GM19328 (cell line): ENCODE measurements around the gene VGLL2.
"Not testable (repeated sequence)": the region's sequence is repeated elsewhere in the genome, so short reads cannot be mapped to it uniquely, and the experiment has no call there.

Experiments used
- ATAC-seq: cut with Tn5 transposase; IDR thresholded peaks from one replicate; pipeline ENCODE4 v1.9.1; 2021; ENCODE audit warnings: mild to moderate bottlenecking, moderate library complexity; ENCODE audit not compliant: unreplicated experiment

VGLL2 gene, protein sequence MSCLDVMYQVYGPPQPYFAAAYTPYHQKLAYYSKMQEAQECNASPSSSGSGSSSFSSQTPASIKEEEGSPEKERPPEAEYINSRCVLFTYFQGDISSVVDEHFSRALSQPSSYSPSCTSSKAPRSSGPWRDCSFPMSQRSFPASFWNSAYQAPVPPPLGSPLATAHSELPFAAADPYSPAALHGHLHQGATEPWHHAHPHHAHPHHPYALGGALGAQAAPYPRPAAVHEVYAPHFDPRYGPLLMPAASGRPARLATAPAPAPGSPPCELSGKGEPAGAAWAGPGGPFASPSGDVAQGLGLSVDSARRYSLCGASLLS

DNA sequence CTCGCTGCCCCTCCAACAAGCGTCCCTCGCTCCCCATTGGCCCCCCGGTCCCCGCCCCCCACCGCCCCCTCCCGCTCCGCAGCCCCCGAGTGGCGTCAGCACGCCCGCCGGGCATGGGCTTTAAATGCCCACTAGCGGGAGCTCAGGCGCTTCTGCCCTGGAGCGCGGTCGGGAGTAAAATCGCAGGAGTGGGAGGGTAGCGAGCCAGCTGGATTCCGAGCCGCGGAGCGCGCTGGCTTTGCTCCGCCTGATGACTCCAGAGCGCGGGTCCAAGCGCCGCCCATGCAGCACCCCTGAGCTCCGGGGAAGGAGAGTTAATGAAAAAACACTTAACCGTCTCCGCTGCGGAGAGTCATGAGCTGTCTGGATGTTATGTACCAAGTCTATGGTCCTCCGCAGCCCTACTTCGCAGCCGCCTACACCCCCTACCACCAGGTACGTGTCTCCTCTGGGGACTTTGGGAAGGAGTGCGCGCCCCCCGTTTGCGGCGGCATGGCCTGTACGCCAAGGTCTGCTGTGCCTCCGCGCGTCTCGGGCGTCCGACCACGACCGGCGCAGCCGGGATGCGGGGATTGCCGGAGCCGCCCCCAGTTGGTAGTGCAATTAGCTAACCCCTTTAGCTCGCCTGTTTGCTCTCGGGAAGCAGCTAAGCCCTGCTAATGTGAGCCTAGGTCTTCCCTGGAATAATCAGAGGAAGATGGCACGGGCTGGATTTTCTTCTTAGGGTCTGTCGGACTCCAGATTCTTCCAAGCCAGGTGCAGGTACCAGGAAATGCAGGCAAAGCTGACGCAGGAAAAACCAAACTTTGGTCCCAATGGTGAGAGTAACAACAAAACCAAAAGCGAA is at the start of gene VGLL2:
VGLL2 (plus strand) TSS at position 149 of the 847 bp plus-strand sequence; CDS start at position 355, 206 bp downstream.
- no peak for ATAC-seq

DNA sequence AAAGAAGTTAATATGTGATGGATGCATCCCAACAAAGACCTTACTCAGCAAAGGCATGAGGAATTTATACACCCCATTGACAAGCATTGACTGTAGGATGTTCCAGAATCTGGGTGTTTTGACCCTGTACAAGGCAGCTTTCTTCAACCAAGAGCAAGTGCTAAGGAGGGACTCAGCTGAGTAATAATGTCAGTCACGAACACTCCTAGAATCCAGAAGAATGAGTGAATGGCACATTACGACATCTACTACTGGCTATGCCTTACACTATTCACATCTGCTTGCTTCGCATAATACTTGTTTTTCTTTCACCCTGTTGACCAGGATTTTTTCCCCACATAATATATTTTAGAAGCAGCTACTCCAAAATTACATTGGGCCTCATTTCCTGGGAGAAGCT is 42.5 kb upstream of the VGLL2 start:
- ATAC-seq = no peak

DNA sequence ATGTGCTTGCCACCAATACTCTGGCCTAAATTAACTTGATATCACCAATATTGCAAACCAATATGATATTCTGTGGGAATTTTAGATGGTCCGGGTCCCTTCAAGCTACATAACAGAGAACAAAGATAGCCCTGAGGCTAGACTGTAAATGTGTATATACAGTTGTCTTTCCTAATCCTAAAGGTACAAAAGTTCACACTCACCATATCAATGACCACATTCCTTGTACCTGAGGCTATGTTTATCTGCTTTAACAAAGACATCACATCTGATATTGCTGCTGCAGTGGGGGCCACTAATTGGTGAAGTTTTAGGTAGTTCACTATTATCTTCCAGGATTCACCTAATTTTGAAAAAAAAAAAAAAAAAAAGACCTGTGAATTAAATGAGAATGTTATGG is 38.6 kb upstream of the VGLL2 start:
- ATAC-seq = no peak

DNA sequence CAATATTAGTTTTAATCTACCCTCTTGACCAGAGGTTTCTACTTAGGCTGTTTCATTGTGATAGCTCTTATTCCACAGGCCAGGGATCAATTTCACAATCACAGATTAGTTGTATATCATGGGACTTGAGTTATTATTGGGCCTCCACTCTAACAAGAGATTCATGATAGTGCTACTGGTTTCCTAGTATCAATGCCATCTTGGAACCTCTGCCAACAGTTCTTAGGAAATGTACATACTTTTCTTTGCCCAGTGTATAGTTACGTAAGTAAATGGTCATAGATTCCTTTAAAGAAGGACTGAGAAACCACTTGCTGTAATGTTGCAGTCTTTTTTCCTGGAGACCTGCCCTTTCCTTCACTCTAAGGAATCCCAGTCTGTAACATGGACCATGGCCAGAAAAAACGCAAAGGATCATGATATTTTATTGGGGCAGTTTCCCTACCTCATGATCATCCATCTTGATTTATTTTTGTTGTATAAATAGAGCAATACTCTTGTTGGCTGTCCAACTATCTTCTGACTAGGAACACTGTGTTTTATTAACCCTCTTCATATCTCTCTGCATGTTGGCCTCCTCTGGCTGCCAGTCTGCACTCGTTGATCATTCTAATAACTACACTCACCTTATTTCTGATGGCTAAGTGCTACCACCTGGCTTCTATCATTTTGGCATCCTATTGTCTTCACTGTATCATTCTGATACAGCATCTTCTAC is 38.0 kb upstream of the VGLL2 start:
- ATAC-seq = no peak

DNA sequence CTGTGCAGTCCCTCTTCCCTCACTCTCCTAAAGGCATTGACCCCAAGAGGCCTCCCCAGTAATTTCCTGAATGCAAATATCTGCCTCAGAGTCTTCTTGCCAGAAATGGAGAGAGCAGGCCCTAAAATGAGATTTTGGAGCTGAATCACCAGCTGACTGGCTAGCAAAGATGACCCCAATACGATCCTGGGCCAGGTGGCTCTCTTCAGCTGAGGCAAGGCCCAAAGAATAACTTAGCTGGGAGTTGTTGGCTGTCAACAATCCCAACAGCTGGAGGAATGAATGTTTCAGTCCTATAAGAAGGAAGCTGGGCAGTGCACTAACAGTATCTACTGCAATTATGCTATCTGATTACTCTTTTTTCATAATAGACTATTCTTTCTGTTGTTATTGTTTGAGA is 37.2 kb upstream of the VGLL2 start:
- no peak for ATAC-seq

DNA sequence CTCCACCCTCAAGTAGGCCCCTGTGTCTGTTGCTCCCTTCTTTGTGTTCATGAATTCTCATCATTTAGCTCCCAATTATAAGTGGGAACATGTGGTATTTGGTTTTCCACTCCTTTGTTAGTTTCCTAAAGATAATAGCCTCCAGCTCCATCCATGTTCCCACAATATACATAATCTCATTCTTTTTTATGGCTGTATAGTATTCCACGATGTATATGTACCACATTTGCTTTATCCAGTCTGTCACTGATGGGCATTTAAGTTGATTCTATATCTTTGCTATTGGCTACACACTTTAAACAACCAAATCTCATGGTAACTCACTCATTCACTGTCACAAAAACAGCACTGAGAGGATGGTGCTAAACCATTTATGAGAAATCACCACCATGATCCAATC is 35.5 kb upstream of the VGLL2 start:
- no peak for ATAC-seq

DNA sequence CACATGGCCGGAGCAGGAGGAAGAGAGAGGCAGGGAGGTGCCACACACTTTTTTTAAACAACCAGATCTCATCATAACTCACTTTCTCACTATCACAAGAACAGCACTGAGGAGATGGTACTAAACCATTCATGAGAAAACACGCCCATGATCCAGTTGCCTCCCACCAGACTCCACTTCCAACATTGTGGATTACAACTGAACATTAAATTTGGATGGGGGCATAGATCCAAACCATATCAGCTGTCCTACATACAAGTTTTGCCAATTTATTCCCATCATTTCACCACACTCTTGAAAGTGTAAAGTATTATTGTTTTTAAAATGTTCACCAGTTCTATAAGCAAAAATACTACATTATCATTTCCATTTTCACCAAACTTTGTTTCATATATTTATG is 33.9 kb upstream of the VGLL2 start:
- ATAC-seq = no peak

DNA sequence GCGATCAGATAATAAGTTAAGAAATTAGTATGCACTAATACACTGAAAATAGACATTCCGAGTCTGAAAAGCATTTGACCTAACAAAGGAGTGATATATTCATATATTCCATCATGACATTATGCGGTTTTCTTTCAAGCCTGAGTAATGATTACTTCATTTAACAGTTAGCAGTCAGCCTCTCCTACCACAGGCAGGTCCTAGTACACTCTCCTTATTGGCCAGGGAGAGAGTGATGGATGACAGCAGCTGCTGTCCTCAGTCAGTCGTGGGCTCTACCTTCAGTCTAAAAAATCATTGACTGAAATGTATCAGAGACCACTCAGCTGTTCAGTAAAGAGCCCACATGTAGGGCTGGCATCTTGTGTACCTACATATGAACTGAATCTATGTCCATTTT is 33.2 kb upstream of the VGLL2 start:
- no peak for ATAC-seq

DNA sequence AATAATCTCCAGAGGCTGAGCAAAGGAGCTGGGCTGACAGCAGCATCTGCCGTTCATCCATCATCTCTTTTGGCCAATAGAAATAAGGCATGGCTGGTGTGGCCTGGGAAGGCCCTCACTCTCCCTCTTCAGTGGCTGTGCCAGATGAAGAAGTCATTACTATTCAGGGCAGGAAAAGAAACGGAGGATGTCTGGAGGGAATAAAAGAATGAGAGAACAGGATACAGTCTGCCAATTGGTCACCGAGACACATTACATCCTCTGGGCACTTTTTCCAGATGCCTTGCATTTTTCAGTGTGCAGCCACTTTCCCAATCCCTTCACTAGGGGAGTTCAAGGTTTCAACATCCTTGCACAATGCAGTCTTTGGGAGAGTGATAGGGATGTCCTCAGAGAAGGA is 32.2 kb upstream of the VGLL2 start:
- no peak for ATAC-seq

DNA sequence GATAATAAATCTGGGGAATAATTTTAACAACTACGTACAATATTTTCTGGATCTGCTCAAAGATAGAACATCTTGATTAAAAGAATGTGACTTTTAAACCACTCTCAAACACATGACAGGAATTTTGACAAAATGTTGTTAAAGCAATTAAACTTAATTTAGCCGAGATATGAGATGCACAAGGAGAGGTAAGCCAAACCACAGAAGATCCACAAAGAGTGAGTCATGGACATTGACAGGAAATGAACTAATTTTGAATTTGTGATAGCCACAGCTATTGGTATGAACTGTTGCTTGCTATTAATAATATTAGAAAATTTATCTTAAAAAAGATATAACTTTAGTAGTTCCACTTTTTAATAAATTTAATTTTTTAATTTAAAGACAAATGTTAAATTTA is 27.8 kb upstream of the VGLL2 start:
- ATAC-seq = no peak

DNA sequence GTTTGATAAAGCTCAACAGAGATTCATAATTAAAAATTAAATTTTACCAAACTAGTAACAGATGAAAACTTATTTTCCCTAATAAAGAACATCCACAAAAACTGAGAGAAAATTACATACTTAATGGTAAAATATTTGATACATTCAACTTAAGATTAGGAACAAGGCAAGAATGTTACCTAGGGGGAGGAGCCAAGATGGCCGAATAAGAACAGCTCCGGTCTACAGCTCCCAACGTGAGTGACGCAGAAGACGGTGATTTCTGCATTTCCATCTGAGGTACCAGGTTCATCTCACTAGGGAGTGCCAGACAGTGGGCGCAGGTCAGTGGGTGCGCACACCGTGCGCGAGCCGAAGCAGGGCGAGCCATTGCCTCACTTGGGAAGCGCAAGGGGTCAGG is 20.8 kb upstream of the VGLL2 start:
- not testable (repeated sequence) for ATAC-seq

DNA sequence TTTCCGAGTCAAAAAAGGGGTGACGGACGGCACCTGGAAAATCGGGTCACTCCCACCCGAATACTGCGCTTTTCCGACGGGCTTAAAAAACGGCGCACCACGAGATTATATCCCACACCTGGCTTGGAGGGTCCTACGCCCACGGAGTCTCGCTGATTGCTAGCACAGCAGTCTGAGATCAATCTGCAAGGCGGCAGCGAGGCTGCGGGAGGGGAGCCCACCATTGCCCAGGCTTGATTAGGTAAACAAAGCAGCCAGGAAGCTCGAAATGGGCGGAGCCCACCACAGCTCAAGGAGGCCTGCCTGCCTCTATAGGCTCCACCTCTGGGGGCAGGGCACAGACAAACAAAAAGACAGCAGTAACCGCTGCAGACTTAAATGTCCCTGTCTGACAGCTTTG is 20.4 kb upstream of the VGLL2 start:
- not testable (repeated sequence) for ATAC-seq

DNA sequence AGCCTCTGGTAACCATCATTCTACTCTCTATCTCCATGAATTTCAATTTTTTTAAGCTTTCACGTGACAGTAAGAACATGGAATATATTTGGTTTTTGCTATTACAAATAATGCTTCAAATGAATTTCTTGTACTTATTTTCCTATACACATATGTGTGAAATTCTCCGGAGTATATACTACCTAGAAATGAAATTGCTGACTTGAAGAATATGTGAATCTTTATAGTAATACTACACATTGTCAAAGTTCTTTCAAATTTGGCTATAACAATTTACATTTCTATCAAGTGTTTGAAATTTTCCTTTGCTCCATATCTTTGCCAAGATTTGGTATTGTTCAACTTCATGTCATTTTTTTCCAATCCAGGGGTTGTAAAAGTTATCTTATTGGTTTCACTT is 11.6 kb upstream of the VGLL2 start:
- no peak for ATAC-seq

DNA sequence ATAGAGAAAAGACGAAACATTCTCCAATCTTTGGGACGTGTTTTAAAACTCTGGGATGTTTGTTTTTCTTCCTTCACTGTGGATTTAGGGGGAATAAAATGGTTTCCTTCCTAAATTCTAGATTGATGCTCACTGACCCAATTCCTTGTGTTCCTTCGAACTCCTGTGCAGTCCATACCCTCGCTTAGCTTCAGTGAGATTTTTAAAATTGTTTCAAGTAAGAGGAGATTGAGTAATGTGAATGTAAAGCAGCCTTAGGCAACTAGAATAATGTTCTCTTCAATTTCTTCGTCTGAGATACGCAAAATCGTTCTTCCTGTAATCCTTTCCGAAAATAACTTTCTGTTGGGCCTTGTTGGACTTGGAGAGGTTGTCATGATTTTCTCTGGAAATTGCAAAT is 2.6 kb upstream of the VGLL2 start:
- ATAC-seq = no peak

DNA sequence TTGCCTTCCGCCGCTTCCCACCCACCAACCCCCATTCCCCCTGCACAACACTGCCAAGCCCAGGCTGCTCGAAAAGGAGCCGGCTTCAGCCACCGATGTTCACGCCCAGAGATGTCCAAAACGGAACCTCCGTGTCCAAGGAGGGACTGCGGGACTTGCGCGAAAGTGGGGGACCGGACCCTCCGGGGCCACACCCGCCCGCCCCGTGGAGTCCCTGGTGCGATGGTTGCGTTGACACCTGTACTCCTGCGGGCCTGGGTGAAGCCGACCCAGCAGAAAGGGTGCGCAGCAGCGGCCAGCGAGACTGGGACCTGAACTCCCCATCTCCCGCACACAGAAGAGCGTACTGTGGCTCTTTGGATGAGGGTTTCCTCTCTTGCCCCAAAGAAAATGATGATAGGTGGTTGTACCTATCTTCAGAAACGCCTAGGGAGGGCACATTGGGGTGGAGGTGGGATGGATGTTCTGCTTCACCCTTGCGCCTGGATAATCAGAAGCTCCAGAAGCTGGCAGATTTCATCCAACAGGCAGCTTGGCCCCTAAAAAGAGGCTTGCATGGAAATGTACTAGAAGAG is 1.9 kb upstream of the VGLL2 start:
- ATAC-seq = no peak

DNA sequence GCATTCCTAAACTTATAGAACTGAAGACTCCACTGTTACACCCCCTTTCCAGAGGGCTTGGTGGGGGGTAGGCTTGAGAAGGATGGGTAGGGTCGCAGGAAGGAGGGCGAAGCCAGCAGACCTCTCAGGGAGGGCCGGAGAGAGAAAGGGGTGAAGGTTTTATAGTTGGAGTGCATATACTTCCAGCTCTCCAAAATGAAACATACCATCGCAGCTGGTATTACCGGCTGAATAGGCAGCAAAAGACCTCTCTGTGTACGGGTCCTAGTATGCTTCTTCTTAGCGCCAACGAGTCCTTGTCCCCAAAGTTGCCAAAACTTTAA is 1.0 kb upstream of the VGLL2 start:
- ATAC-seq = no peak

DNA sequence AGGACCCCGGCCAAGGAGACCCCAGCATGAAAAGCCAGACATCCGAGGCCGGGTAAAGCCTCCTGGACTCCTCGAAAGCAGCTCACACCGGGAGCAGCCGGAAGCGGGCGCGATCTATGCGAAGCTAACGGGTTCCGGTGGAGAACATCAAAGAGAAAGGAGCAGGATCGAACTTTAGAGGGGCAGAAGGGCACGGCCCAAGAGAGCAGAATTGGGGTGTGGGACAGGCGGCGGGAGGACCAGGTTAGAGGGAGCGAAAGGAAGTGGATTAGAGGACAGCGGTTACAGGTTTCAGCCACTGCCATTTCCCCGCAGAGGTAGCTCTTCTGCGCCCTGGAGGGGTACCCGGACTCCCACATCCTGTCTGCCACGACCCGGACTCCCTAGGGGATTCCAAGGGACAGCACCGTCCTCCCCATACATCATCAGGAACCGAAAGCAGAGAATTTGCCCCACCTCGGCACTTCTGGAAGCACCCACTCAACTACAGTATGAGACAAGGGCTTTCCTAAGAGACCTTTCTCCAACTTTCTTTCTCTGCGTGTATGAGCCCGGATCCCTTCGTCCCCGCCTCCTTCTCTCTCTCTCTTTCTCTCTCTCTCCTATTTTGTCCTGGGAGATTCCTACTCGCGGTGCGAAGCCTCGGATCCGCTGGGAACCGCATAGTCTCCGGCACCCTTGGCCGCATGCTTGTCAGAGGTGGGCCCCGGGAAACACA is 507 bp upstream of the VGLL2 start:
- ATAC-seq = no peak

DNA sequence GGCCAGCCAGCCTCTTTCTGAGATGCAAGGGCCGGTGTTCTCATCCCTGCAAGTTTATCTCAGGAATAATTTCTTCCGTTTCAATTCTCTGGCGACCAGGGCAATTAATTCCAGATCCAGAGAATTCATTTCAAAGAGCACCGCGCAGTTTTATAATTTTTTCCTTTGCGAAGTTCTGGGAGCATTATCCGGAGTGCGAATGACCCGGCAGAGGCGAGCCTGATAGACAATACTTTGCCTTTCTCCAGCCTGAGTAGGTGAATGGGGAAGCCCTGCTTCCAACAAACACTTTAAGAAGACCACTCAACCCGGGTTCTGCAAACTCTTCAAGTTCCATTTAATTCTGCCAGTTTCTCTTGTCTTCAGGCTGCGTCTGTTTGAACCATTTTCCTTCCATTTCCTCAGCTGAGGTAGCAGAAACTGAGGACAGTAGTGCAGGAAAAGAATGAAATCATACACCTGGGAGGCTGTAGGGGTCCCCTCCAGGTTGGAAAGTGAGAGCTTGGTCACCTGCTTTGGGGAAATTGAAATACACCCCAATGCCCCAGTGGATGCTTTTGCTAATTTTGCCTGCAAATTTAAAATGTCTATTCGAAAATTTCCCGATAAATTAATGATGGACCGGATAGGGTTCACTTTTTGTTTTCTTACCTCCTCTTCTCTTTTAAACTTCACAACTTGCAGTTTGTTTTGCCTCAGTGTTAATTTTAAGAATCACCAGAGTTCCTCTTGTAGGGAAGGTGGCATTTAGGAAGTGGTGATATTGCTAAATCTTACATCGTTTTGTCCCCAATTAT is 1.1 kb downstream of the VGLL2 start:
- ATAC-seq = no peak

DNA sequence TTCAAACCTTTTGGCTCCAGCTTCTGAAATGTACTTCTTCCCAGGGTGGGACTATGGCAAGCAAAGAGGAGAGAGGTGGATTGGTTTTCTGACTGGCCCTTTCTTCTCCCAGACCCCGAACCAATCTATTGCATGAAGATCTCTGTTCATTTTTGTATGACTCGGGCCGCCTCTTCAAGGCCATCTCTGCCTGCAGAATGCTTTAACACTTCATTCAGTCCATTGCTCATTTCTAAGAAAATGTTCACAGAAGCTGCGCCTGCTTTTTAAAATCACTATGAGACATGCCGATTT is 1.6 kb downstream of the VGLL2 start:
- no peak for ATAC-seq

DNA sequence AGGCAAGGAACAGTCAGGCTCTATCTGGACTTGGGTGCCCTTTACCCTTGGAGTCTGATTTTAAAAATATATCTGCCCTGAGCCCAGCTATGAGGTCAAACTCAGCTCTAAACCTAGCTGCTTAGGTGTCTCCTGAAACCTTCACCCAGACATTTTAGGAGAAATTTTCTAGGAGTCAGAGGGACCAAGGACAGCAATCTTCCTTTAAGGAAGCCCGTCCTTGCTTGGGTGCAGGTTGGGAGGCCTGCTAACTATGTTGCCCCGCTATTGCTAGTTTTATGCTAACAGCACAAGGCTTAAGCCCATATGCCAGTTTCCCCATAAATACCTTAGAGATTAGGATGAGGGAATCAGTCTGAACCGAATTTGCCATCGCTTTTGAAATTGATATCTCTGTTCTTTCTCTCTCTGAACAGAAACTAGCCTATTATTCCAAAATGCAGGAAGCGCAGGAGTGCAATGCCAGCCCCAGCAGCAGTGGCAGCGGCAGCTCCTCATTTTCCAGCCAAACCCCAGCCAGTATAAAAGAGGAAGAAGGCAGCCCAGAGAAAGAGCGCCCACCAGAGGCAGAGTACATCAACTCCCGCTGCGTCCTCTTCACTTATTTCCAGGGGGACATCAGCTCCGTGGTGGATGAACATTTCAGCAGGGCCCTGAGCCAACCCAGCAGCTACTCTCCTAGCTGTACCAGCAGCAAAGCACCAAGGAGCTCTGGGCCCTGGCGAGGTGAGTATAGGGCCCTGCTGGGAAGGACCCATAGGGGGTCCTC is 2.6 kb downstream of the VGLL2 start:
- no peak for ATAC-seq
